Nephron (organoid): ENCODE measurements around the gene RFTN2.

Experiments
- H3K27ac Mint-ChIP-seq, 3 experiments: 2 replicates each; pipeline ENCODE4 v1.8.0; 2020; ENCODE audit warnings: mixed read lengths in 3 of 3, mild to moderate bottlenecking in 2 of 3, moderate library complexity in 1 of 3
- H3K27me3 Mint-ChIP-seq: 2 replicates; pipeline ENCODE4 v1.8.0; 2021; ENCODE audit warnings: low read depth, mild to moderate bottlenecking, moderate library complexity, mixed read lengths
- H3K36me3 Mint-ChIP-seq: 2 replicates; pipeline ENCODE4 v1.8.0; 2020; ENCODE audit warnings: low read depth, mixed read lengths
- H3K4me1 Mint-ChIP-seq: 2 replicates; pipeline ENCODE4 v1.8.0; 2020; ENCODE audit warnings: mixed read lengths
- H3K4me3 Mint-ChIP-seq, 3 experiments: 2 replicates each; pipeline ENCODE4 v1.8.0; 2020; ENCODE audit warnings: mild to moderate bottlenecking in 3 of 3, mixed read lengths in 3 of 3, moderate library complexity in 2 of 3
- H3K9me3 Mint-ChIP-seq: 2 replicates; pipeline ENCODE4 v1.8.0; 2020; ENCODE audit warnings: mixed read lengths
- CTCF ChIP-seq, 3 experiments: fragments of 200-600 bp; sonication (generic); IDR thresholded peaks; one replicate each; pipeline ENCODE4 v1.5.0; 2021; ENCODE audit warnings: antibody characterized with exemption in 3 of 3; ENCODE audit not compliant: unreplicated experiment in 3 of 3

Gene RFTN2

GRCh38 chr2:197669077-197669476, 6.3 kb downstream of the RFTN2 start:
- Mint-ChIP-seq H3K4me1 (peaks cover 15% of the 10 kb centered on the region), H3K27me3 (no peaks in the 10 kb centered on the region), H3K27ac (no peak overlapping the region), H3K36me3 (peaks cover 83% of the 10 kb centered on the region), H3K9me3 (peaks cover 53% of the 10 kb centered on the region), H3K4me3 (no peak overlapping the region)
- TF ChIP-seq CTCF (IDR thresholded peaks at IDR 0.05; ENCODE audit: unreplicated experiment in 3 of 3): no peak

- TF ChIP-seq CTCF (IDR thresholded peaks at IDR 0.05; ENCODE audit: unreplicated experiment in 3 of 3): no peak
- Mint-ChIP-seq H3K36me3 (peaks cover 91% of the 10 kb centered on the region), H3K4me1 (peaks cover 13% of the 10 kb centered on the region), H3K27me3 (no peaks in the 10 kb centered on the region), H3K4me3 (no peak overlapping the region), H3K27ac (no peak overlapping the region), H3K9me3 (peaks cover 61% of the 10 kb centered on the region)
These were observed 7.1 kb downstream of the RFTN2 start for GRCh38 chr2:197668296-197668695.

- no peaks in the 10 kb centered on the region for H3K27me3 Mint-ChIP-seq
- H3K4me1 Mint-ChIP-seq: no peaks in the 10 kb centered on the region
- H3K9me3 Mint-ChIP-seq: peaks cover 76% of the 10 kb centered on the region
- peaks cover 93% of the 10 kb centered on the region for H3K36me3 Mint-ChIP-seq
- H3K27ac Mint-ChIP-seq: no peak overlapping the region
- H3K4me3 Mint-ChIP-seq: no peak overlapping the region
- TF ChIP-seq CTCF (IDR thresholded peaks at IDR 0.05; ENCODE audit: unreplicated experiment in 3 of 3): no peak
These were observed 9.1 kb downstream of the RFTN2 start for GRCh38 chr2:197666277-197666676.

- H3K4me1 Mint-ChIP-seq: no peaks in the 10 kb centered on the region
- H3K36me3 Mint-ChIP-seq: peaks cover 69% of the 10 kb centered on the region
- no peak overlapping the region for H3K4me3 Mint-ChIP-seq
- peaks cover 46% of the 10 kb centered on the region for H3K9me3 Mint-ChIP-seq
- no peak overlapping the region for H3K27ac Mint-ChIP-seq
- no peaks in the 10 kb centered on the region for H3K27me3 Mint-ChIP-seq
- no peak for TF ChIP-seq CTCF (IDR thresholded peaks at IDR 0.05; ENCODE audit: unreplicated experiment in 3 of 3)
These were observed 13.8 kb downstream of the RFTN2 start for GRCh38 chr2:197661626-197662025.

- H3K36me3 Mint-ChIP-seq: peaks cover 60% of the 10 kb centered on the region
- no peak overlapping the region for H3K27ac Mint-ChIP-seq
- no peaks in the 10 kb centered on the region for H3K27me3 Mint-ChIP-seq
- peaks cover 12% of the 10 kb centered on the region for H3K9me3 Mint-ChIP-seq
- no peaks in the 10 kb centered on the region for H3K4me1 Mint-ChIP-seq
- no peak for TF ChIP-seq CTCF (IDR thresholded peaks at IDR 0.05; ENCODE audit: unreplicated experiment in 3 of 3)
- H3K4me3 Mint-ChIP-seq: no peak overlapping the region
These were observed 17.8 kb downstream of the RFTN2 start for GRCh38 chr2:197657562-197657961.

- no peaks in the 10 kb centered on the region for H3K27me3 Mint-ChIP-seq
- no peak overlapping the region for H3K4me3 Mint-ChIP-seq
- H3K9me3 Mint-ChIP-seq: peaks cover 4% of the 10 kb centered on the region
- no peak for TF ChIP-seq CTCF (IDR thresholded peaks at IDR 0.05; ENCODE audit: unreplicated experiment in 3 of 3)
- H3K4me1 Mint-ChIP-seq: no peaks in the 10 kb centered on the region
- no peak overlapping the region for H3K27ac Mint-ChIP-seq
- H3K36me3 Mint-ChIP-seq: peaks cover 76% of the 10 kb centered on the region
These were observed 27.3 kb downstream of the RFTN2 start for GRCh38 chr2:197647961-197648690.
